Measurements from ENCODE around the gene AUNIP. TPM values are rescaled to one million over a fixed set of nuclear protein-coding genes. Genes with fewer than 3 reads are reported as not detected.

The AUNIP gene, protein sequence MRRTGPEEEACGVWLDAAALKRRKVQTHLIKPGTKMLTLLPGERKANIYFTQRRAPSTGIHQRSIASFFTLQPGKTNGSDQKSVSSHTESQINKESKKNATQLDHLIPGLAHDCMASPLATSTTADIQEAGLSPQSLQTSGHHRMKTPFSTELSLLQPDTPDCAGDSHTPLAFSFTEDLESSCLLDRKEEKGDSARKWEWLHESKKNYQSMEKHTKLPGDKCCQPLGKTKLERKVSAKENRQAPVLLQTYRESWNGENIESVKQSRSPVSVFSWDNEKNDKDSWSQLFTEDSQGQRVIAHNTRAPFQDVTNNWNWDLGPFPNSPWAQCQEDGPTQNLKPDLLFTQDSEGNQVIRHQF
- 7.8 to 9.8 TPM (median 8.5 TPM) in 5 replicates for total RNA-seq (2022; extraction: Qiagen RNA extraction)

GRCh38 chr1:25858906-25859789 is at the start of gene AUNIP:
Gene AUNIP (minus strand): TSS chr1:25859457. CDS start chr1:25859357, 100 bp downstream.

GRCh38 chr1:25905680-25906643 is 46.7 kb upstream of the AUNIP start, which contains the start of gene STMN1:
Gene STMN1 (minus strand): TSS chr1:25906419. CDS start chr1:25904676, 1,743 bp downstream.

GRCh38 chr1:25875154-25875855 is 16.0 kb upstream of the AUNIP start, which contains the start of gene PAQR7:
Gene PAQR7 (minus strand): TSS chr1:25875708. CDS start chr1:25863839, 11,869 bp downstream.

DNA sequence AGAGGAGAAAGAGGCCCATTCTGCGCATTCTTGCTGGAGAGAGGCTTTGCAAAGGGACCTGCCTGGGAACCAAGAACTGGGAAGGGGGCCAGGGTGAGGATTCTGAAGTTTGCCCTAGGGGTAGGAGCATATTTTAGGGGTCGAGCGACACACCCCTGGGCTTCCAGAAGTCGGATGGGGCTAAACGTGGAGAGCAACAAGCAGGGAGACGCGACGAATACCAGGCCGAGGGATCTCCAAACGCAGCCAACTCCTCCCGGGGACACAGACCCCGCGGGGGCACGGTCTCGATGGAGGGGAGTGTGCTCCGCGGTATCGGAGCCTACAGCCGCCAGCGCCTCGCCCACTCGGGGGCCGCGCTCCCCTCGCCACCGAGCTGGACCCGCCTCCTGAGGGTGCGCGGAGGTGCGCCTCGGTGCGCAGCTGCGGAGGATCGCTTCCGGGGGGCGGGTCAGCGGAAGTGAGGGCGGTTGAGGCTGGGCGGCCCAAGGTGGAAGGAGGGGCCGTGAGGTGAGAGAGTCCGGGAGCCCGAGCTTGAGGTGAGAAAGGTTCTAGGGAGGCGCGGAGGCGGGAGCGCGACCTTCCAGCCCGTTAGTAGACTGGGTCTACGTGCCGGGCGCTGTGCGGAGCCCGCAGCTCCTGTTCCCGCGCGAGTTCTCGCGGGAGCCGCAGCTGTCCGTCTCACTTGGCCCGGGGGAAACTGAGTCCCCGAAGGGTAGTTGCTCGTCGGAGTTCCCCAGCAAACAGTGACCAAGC is 39.6 kb downstream of the AUNIP start, which contains the start of gene MTFR1L:
TSS of gene MTFR1L (plus strand) at position 464 of the 756 bp plus-strand sequence. CDS start 3,151 bp downstream, outside the sequence.

DNA sequence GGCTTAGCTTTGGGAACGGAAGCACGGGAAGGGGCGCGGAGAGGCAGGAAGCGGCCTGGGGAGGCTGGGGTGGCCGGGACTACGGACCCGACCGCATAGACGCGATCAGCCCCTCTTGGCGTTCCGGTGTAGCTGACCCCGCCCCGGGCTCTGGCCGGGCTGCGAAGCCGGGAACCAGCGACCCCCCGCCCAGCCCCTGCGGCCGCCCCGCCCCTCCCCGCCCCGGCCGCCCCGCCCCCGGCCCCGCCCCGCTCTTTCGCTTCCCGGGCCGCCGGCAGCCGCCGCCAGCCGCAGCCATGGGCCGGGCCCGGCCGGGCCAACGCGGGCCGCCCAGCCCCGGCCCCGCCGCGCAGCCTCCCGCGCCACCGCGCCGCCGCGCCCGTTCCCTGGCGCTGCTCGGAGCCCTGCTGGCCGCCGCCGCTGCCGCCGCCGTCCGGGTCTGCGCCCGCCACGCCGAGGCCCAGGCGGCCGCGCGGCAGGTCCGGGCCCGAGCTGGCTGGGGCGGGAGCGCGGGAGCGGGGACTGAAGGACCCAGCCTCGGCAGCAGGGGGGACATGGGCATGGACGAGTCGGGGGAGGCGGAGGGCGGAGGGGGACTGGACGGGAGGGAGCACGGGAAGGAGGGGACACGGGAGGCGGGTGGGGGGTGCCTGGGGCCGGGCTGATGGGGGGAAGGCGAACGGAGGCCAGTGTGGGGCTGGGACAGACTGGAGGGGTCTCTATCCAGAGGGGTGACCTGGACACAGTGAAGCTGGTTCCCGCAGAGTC is 59.1 kb downstream of the AUNIP start, which contains the start of gene SELENON:
TSS of gene SELENON (plus strand) at position 259 of the 768 bp plus-strand sequence. CDS start at position 297, 38 bp downstream.

Other genes with a start within 250 kb of the AUNIP start
- 0.35 to 0.77 TPM (median 0.44 TPM) in 5 replicates for gene MAN1C1, start 242.7 kb downstream of the AUNIP start, total RNA-seq (2022; extraction: Qiagen RNA extraction)
- gene SELENON, start 59.3 kb downstream of the AUNIP start, total RNA-seq (2022; extraction: Qiagen RNA extraction) = 56.9 to 67.6 TPM (median 64.5 TPM) in 5 replicates
- gene MTFR1L, start 39.5 kb downstream of the AUNIP start, total RNA-seq (2022; extraction: Qiagen RNA extraction) = 23.9 to 31.9 TPM (median 26.7 TPM) in 5 replicates
- gene PAQR7, start 16.3 kb upstream of the AUNIP start, total RNA-seq (2022; extraction: Qiagen RNA extraction) = 6.8 to 8.3 TPM (median 7.3 TPM) in 5 replicates
- 189 to 236 TPM (median 222 TPM) in 5 replicates for gene STMN1, start 47.0 kb upstream of the AUNIP start, total RNA-seq (2022; extraction: Qiagen RNA extraction)
- 7.0 to 10.3 TPM (median 8.2 TPM) in 5 replicates for gene PAFAH2, start 138.6 kb upstream of the AUNIP start, total RNA-seq (2022; extraction: Qiagen RNA extraction)
- 0.02 TPM in 1 of 5 replicates, not detected in the others for gene EXTL1, start 162.3 kb upstream of the AUNIP start, total RNA-seq (2022; extraction: Qiagen RNA extraction)
- 0.24 to 0.58 TPM (median 0.42 TPM) in 5 replicates for gene SLC30A2, start 186.7 kb upstream of the AUNIP start, total RNA-seq (2022; extraction: Qiagen RNA extraction)
- 1.3 to 2.0 TPM (median 1.8 TPM) in 5 replicates for gene TRIM63, start 208.2 kb upstream of the AUNIP start, total RNA-seq (2022; extraction: Qiagen RNA extraction)

Data from A549 treated with Hydrocortisone at 1 μM for 4 hours (cell line).